SHP77 treated with DMSO at 0.1 percent for 48 hours (cell line): ENCODE data around the gene SLC1A3.

Source experiments
- DNase-seq: peaks from one replicate; lab custom pipeline; 2025; lab: John Stamatoyannopoulos, UW

Gene SLC1A3

GRCh38 chr5:36717131-36717695 is 110.8 kb downstream of the SLC1A3 start:
- no peak for DNase-seq

- no peak for DNase-seq
Measured at GRCh38 chr5:36719282-36719681, 112.9 kb downstream of the SLC1A3 start.

GRCh38 chr5:36720688-36721087 is 114.3 kb downstream of the SLC1A3 start:
- no peak for DNase-seq

- no peak for DNase-seq
Measured at GRCh38 chr5:36721664-36722235, 115.3 kb downstream of the SLC1A3 start.

- DNase-seq, result no peak
Measured at GRCh38 chr5:36722900-36723299, 116.5 kb downstream of the SLC1A3 start.

GRCh38 chr5:36723912-36724311 is 117.5 kb downstream of the SLC1A3 start:
- no peak for DNase-seq

GRCh38 chr5:36724467-36725332 is 118.3 kb downstream of the SLC1A3 start:
- no peak for DNase-seq

- no peak for DNase-seq
Measured at GRCh38 chr5:36726317-36726716, 119.9 kb downstream of the SLC1A3 start.

- no peak for DNase-seq
Measured at GRCh38 chr5:36726767-36727166, 120.4 kb downstream of the SLC1A3 start.

- DNase-seq, result peak; percentile 25
Measured at GRCh38 chr5:36728697-36729543, 122.5 kb downstream of the SLC1A3 start.

- no peak for DNase-seq
Measured at GRCh38 chr5:36730537-36731216, 124.3 kb downstream of the SLC1A3 start.

- DNase-seq, result no peak
Measured at GRCh38 chr5:36733183-36733582, 126.8 kb downstream of the SLC1A3 start.

- DNase-seq, result no peak
Measured at GRCh38 chr5:36734422-36734821, 128.0 kb downstream of the SLC1A3 start.

GRCh38 chr5:36735891-36736290 is 129.5 kb downstream of the SLC1A3 start:
- no peak for DNase-seq
